GM21528 (cell line): ENCODE measurements around the gene MUC2.

Source experiments
- ATAC-seq: cut with Tn5 transposase; IDR thresholded peaks from one replicate; pipeline ENCODE4 v1.9.1; 2021; ENCODE audit warnings: mild to moderate bottlenecking, moderate library complexity; ENCODE audit not compliant: unreplicated experiment, low FRiP score

MUC2 gene

DNA sequence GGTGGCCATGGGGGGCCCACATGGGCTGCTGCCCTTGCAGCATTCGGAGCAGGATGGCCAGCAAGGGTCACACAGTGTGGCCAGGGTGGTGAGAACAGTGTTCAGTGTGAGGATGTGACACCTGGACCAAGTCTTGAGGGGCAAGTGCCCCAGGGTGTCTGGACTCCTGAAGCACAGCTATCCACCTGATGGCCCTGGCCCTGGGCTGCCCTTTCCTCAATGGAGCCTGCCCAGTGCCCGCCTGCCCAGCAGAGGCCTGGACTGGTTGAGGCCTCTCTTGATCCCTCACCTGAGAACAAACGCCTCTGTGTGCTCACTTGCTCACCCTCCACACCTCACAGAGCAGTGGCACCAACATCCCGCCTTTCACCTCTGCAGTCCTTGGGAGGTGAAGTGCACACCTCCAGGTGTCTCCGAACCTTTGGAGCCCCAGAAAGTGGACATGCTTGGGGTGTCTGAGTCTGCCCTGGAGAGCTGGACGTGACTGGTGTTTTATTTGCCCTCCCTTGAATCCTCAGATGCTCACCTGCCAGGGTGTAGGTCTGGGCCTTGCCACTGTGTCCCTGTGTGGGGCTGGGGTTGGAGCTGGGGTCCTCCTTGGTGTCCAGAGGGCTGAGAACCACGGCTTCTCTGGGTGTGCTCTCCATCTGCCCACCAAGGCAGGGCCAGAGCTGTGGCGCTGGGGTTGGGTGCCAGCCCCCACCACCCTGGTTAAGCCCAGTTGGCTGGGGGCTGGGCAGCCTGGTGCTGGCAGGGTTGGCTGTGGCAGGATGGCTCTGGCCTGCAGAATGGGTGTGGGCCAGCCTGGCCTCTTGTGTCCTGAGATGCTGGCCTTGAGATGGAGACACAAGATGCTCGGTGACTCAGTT, 3.8 kb upstream of the MUC2 start:
- no peak for ATAC-seq

DNA sequence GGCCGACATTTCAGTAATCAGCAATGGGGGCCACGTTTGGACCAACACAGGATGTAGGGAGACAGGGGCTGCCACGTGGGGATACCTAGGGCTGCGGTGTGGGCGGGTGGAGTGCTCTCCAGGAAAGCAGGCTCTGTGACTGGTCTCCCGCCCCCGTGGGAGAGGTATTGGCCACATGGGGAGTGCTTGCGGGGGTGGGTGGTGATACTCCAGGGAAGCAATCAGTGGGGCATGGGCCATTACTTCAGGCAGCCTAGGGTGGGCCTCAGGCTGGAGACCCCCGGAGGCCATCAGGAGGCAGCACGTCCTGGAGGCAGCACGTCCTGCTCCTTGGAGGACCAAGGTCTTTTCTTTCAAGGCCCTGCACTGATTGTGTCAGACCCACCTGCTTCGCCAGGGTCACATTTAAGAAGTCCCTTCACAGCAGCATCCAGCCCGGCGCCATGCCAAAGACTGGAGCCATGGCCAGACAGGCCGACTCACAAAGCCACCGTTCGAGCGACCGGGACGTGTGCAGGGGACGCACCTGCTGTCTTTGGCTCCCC, 3.0 kb upstream of the MUC2 start:
- no peak for ATAC-seq

DNA sequence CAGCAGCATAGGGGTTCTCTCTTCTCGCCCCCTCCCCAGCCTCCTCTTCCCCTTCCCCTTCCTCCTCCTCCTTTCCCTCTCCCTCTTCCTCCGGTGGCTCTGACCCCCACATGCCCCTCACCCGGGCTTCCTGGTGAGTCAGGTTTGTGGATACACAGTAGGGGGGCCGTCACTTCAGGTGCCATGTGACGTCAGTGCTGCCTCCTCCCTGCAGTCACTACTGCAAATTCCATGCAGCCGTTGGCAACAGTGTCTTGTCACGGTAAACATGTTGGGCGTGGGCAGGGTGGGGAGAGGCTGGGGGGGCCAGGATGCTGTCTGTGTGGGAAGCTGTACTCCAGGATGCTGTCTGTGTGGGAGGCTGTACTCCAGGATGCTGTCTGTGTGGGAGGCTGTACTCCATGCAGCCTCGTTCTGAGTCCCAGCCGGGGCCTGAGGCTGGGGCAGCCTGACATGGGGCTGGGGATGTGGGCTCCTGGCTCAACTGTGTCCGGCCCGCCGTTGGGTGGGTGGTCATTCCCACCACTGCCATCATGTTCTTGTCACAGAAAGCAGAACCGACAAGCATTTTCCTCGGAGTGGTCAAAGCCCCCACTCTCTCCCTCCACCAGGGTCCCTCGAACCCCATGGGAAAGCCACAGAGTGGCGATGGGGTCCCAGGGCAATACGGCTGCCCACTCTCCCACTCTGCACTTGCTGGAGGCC, 2.4 kb upstream of the MUC2 start:
- ATAC-seq = no peak

DNA sequence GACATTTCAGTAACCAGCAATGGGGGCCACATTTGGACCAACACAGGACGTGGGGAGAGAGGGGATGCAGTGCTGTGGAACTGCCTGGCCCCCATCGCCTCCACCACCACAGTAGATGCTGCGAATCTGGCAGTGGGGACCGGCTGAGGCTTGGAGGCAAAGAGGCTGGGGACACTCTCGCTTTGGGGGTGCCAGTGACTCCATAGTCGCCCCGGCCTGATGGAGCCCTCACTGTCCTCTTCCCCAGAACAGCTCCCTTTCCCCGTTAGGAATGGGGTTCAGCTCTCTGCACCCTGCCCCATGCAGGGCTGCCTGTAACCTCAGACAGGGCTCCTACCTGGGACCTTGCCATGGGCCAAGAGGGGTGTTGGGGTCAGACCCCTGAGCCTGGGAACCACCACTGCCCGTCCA, 1.8 kb upstream of the MUC2 start:
- ATAC-seq = no peak

DNA sequence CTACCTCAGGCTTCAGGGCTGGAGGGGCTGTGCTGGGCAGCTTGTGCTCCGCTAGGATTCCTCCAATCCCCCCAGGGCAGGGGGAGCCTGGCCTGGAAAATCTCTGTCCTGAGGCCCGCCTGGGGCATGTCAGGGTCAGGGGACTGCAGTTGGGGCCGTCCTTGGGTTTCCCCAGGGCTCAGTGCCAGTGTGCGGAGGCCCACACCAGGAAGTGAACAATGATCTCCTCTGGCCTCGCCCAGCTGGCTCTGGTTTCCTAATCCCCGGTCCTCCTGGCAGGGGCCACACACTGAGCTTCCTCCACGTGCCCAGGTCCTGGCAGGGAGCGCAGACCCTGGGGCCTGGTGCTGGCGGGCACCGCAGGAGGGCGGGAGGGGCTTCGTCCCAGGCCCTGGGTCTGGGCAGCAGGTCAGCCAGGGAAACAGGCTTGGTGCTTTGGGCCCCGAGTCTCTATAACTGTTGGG, 1.4 kb upstream of the MUC2 start:
- no peak for ATAC-seq

- ATAC-seq = no peak
These were observed 827 bp upstream of the MUC2 start for GRCh38 chr11:1073851-1074243.

DNA sequence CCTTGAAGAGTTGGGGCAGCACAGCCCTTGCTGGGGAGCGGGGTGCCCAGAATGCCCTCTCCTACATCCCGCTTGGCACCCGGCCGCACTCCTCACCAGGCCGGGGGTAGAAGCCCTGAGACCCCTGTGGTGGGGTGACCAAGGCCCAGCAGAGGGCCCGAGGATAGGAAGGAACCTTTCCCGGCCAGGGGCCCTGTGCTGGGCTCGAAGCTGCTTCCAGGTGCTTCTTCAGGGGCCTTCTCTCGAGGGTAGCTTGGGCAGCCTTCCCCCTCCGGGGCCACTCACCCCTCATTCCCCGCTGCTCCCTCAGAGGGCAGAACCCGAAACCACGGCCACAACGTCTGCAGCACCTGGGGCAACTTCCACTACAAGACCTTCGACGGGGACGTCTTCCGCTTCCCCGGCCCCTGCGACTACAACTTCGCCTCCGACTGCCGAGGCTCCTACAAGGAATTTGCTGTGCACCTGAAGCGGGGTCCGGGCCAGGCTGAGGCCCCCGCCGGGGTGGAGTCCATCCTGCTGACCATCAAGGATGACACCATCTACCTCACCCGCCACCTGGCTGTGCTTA, 752 bp downstream of the MUC2 start:
- no peak for ATAC-seq

DNA sequence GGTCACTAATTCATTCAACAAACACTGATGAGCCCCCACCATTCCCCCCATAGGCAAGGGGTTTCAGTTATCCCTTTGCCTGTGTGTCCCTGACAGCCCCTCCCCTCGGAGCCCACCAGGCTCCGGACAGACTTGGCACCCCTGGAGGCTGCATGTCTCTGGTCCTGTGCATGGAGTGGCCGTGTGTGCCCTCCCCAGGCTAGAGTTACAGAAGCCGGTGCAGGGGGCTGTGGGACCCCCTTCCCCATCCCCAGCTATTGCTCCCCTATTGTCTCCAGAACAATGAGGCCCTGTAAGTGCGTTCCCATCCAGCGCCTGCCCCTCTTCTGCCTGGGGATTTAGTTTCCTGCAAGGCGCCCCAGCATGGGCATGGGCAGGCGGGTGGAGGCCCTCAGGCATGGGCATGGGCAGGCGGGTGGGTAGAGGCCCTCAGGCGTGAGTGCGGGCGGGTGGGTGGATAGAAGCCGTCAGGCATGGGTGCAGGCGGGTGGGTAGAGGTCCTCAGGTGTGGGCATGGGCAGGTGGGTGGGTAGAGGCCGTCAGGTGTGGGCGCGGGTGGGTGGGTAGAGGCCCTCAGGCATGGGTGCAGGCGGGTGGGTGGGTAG, 1.5 kb downstream of the MUC2 start:
- no peak for ATAC-seq

- no peak for ATAC-seq
These were observed 2.4 kb downstream of the MUC2 start for GRCh38 chr11:1077033-1077416.

DNA sequence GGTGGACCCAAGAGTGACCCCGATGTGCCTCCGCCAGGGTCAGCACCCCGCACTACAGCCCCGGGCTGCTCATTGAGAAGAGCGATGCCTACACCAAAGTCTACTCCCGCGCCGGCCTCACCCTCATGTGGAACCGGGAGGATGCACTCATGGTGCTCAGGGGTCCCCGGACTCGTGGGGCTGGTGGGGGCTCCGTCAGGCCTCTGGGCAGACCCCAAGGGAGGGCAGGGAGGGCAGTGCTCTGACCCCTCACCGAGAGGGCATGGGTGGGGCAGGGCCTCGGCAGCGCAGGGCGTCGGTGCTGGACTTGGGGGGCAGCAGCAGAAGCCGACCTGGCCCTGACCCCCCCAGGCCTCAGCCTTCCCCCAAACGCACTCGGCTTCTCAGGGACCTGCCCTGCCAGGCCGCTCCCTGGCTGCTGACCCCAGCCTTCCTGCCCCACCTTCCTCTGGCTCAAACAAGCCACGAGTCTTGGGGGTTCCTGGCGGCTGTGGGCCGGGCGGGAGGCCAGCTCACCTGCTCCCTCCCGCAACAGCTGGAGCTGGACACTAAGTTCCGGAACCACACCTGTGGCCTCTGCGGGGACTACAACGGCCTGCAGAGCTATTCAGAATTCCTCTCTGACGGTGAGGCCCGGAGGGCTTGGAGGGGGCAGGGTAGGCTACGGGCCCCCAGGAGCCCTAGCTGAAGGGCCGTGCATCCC, 2.9 kb downstream of the MUC2 start:
- no peak for ATAC-seq

- no peak for ATAC-seq
These were observed 3.5 kb downstream of the MUC2 start for GRCh38 chr11:1078191-1078601.

DNA sequence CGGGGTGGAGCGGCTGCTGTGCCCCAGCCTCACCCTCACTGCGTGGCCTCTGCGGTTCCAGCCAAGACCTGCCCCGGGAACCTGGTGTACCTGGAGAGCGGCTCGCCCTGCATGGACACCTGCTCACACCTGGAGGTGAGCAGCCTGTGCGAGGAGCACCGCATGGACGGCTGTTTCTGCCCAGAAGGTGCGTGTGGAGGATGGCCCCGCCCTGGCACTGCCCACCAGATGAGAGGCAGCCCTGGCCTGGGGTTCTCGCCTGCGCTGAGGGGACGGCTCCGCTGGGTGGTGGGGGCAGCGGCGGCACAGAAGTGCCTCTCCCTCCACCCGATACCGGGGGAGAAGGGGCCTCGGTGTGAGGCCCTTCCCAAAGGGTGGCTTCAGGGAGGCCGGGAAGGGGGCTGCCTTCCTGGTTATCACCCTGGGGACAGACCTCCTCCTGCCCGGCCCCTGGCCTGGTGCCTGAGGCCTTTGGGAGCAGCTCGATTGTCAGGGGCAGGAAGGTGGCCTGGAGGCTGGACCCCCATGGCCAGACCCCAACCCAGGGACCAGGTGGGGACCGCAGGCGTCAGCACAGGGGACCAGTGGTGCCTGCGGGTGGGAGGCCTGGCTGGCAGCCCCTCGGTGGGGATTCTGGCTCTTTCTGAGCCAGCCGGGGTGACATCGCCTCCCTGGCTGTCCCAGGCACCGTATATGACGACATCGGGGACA, 7.1 kb downstream of the MUC2 start:
- no peak for ATAC-seq

DNA sequence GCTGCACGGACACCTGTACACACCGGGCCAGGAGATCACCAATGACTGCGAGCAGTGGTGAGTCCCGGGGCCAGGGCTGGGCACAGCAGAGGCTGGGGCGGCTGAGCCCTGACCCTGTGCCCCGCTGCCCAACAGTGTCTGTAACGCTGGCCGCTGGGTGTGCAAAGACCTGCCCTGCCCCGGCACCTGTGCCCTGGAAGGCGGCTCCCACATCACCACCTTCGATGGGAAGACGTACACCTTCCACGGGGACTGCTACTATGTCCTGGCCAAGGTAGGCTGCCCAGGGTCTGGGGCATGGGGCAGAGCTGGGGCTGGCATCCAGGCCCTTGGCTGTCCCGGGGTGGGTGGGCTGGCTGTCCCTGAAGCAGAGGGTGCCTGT, 7.7 kb downstream of the MUC2 start:
- ATAC-seq = no peak

- no peak for ATAC-seq
These were observed 8.3 kb downstream of the MUC2 start for GRCh38 chr11:1082728-1083620.

DNA sequence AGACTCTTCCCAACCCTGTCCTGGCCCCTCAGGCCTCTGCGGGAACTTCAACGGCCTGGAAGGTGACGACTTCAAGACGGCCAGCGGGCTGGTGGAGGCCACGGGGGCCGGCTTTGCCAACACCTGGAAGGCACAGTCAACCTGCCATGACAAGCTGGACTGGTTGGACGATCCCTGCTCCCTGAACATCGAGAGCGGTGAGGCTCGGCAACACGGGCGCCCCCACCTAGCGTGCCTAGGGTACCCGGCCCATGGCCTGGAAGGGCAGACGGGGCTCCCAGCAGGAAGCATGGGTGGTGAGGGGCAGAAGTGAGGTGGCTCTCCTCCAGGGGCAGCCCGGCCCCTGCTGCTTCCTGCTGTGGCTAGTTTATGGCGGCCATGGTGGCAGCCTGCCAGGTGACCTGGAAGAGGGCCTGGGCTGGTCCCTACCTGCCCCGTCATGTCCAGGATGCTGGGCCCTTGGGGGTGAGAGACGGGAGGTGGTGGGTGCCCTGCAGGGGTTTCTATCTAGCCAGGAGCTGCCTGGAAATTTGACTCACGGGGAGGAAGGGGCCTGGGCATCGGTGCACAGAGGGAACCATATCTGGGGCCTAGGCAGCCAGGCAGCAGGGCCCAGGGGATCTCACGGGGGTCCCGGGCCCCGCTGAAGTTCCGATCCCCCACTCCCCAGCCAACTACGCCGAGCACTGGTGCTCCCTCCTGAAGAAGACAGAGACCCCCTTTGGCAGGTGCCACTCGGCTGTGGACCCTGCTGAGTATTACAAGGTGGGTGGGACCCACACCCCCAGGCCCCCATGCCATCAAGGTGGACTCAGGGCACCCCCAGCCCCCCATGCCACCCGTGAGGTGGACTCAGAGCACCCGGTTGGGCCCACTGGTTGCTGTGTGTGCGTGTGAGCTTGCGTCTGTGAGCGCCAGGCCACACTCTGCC, 9.2 kb downstream of the MUC2 start:
- ATAC-seq = no peak

DNA sequence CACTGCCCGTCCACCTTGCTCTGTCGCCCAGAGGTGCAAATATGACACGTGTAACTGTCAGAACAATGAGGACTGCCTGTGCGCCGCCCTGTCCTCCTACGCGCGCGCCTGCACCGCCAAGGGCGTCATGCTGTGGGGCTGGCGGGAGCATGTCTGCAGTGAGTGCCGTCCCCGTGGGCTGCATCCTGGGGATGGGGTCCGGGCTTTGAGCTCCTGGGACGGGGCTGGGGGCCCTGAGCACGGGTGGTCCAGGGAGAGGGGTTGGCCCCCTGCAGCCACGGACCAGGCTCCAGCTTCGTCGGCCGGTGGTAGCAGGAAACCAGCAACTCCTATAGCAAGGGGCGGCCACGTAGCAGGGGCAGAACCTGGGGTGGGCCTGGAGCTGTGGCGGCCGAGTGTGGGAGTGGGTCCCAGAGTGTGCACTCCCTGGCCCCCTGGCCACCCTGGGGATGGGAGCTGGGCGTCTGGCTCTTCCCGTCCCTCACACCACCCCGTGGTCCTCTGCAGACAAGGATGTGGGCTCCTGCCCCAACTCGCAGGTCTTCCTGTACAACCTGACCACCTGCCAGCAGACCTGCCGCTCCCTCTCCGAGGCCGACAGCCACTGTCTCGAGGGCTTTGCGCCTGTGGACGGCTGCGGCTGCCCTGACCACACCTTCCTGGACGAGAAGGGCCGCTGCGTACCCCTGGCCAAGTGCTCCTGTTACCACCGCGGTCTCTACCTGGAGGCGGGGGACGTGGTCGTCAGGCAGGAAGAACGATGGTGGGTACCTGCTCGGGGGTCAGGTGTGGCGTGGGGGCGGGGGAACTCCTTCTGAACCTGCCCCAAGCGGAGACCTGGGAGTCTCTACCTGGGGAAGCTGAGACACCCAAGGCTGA, 10.1 kb downstream of the MUC2 start:
- ATAC-seq = no peak
